ENCODE data around the gene OR2L5. TPM values are rescaled to one million over a fixed set of nuclear protein-coding genes. Genes with fewer than 3 reads are reported as not detected.

Gene OR2L5
- under 1 TPM in 1 of 4 donors, not detected in 3; 0.40 TPM for total RNA-seq

GRCh38 chr1:248013229-248013710, at the start of gene OR2L5:
Gene OR2L5, plus strand, starts transcription at chr1:248013660. Its CDS starts 8,288 bp downstream, at chr1:248021948.
- TF ChIP-seq POLR2A (IDR thresholded peaks at IDR 0.05) (no peak), CTCF (IDR thresholded peaks at IDR 0.05) (no peak)
- no peak for DNase-seq
- Histone ChIP-seq H3K27me3 (no peaks in the 10 kb centered on the region), H3K36me3 (no peaks in the 10 kb centered on the region), H3K4me3 (no peak within 1 kb of the TSS), H3K9me3 (peaks cover 0 to 2% (median 0%) of the 10 kb centered on the region in 4 donors), H3K27ac (no peak within 1 kb of the TSS), H3K4me1 (no peaks in the 10 kb centered on the region)

DNA sequence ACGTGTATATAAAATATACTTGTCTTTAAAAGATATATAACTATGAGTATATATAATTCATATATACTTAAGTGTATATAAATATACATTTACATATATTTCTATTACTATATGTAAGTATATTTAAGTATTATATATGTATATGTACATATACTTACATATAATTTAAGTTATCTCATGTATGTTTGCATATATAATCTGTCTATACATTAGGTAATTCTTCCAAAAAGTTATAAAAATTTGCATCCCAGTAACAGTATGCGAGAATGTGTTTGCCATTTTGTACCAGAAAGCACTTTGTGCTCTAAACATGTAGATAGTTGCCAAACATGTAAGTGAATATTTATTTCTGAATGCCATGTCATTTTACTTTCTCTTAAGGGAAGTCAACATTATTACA, 48.5 kb upstream of the OR2L5 start, which contains the start of gene OR2AK2:
Gene OR2AK2, plus strand, starts transcription at position 301 of the 400 bp plus-strand sequence. CDS start 144 bp downstream, outside the sequence.
- no peaks in the 10 kb centered on the region for H3K36me3 ChIP-seq
- TF ChIP-seq POLR2A (IDR thresholded peaks at IDR 0.05) (no peak), CTCF (IDR thresholded peaks at IDR 0.05) (no peak)
- H3K27ac ChIP-seq, result no peak within 1 kb of the TSS
- H3K4me1 ChIP-seq, result no peaks in the 10 kb centered on the region
- no peak for DNase-seq
- no peaks in the 10 kb centered on the region for H3K9me3 ChIP-seq
- no peak within 1 kb of the TSS for H3K4me3 ChIP-seq
- H3K27me3 ChIP-seq, result no peaks in the 10 kb centered on the region

DNA sequence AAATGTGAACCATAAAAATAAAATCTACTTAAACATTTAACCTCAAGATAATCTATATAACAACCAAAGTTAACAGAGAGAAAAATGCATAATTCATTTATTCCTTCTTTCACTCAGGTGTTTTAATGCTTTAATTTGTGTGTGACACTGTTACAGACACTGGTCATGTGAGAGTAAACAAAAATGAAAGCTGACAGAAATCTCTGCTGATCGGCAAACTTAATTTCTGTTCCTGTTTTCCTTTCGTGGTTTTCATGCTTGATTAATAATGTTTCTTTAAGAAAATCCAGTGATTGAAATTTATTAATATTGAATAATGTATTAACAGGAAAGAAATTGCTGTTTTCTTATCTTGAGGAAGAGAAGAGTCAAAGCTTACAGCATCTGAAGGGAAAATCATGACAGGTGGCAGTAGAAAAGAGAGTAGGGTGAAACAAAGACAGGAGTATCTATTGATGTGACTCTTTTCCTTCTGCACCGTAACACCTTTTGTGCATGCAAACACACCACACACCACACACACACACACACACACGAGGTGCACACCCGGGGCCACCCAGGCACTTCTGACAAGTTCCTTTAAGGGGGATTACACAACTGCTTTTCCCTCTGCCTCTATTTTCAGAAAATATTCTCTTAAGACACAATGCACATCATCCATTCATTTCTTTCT, 46.8 kb upstream of the OR2L5 start:
- Histone ChIP-seq H3K27ac (no peak overlapping the region), H3K4me1 (no peaks in the 10 kb centered on the region), H3K27me3 (no peaks in the 10 kb centered on the region), H3K36me3 (no peaks in the 10 kb centered on the region), H3K4me3 (no peak overlapping the region), H3K9me3 (no peaks in the 10 kb centered on the region)
- TF ChIP-seq CTCF (IDR thresholded peaks at IDR 0.05) (no peak), POLR2A (IDR thresholded peaks at IDR 0.05) (no peak)
- no peak for DNase-seq

DNA sequence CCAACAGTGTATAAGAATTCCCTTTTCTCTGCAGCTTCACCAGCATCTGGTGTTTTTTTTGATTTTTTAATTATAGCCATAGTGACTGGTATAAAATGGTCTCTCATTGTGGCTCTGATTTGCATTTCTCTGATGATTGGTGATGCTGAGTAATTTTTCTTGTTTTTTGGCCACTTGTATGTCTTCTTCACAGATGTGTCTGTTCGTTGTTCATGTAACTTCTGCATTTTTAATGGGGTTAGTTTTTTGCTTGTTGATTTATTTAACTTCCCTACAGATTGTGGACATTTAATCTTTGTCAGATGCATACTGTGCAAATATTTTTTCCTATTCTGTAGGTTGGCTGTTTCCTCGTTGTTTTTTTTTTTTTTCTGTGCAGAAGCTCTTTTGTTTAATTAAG, 20.5 kb upstream of the OR2L5 start:
- TF ChIP-seq CTCF (IDR thresholded peaks at IDR 0.05) (no peak), POLR2A (IDR thresholded peaks at IDR 0.05) (no peak)
- DNase-seq, result no peak
- H3K27me3 ChIP-seq, result no peaks in the 10 kb centered on the region

DNA sequence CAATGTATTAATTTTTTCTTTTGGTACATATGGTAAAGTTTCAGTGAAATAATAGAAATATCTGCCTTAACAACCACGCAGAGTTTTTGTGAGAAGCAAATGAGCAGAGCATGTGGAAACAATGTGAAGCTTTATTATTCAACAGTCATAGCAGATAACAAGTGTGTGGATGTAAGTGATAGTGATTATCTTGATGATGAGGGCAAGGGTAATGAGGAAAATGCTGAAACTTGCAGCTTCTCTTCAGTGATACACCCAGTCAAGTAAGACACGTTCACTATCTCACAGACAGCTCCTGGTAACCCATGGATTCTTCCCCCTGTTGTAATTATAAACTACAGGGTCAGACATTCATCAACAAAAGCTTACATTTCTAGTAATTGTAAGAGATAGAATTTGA, 14.6 kb upstream of the OR2L5 start:
- no peaks in the 10 kb centered on the region for H3K4me1 ChIP-seq
- TF ChIP-seq CTCF (IDR thresholded peaks at IDR 0.05) (no peak), POLR2A (IDR thresholded peaks at IDR 0.05) (no peak)
- no peak overlapping the region for H3K27ac ChIP-seq
- no peak overlapping the region for H3K4me3 ChIP-seq
- no peaks in the 10 kb centered on the region for H3K27me3 ChIP-seq
- H3K9me3 ChIP-seq, result no peaks in the 10 kb centered on the region
- no peaks in the 10 kb centered on the region for H3K36me3 ChIP-seq
- no peak for DNase-seq

More for the DNA sequence above, 20.5 kb upstream of the OR2L5 start:
- Histone ChIP-seq H3K27ac (no peak overlapping the region), H3K4me3 (no peak overlapping the region), H3K36me3 (no peaks in the 10 kb centered on the region), H3K9me3 (no peaks in the 10 kb centered on the region), H3K4me1 (no peaks in the 10 kb centered on the region)
